ENCODE measurements around the gene ARHGAP31.

DNA sequence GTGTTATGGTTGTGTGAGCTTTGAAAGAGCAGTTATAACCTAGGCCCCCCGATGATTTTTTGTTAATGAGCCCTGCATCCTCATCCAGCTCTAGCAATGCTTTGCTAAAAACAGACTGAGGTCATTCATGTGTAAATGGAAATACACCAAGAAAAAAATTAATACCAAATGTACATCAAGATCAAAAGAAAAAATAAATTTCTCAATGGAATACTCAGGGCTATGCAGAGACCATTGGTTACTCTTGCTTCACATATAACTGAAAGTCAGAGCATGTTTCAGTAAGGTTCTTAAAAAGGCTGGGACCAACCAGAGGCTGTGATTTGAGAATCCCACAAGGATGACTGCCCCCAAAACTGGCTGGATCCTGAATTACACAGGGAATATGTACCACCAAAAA lies 48.0 kb downstream of the ARHGAP31 start:
- TF ChIP-seq, protein P1, sequence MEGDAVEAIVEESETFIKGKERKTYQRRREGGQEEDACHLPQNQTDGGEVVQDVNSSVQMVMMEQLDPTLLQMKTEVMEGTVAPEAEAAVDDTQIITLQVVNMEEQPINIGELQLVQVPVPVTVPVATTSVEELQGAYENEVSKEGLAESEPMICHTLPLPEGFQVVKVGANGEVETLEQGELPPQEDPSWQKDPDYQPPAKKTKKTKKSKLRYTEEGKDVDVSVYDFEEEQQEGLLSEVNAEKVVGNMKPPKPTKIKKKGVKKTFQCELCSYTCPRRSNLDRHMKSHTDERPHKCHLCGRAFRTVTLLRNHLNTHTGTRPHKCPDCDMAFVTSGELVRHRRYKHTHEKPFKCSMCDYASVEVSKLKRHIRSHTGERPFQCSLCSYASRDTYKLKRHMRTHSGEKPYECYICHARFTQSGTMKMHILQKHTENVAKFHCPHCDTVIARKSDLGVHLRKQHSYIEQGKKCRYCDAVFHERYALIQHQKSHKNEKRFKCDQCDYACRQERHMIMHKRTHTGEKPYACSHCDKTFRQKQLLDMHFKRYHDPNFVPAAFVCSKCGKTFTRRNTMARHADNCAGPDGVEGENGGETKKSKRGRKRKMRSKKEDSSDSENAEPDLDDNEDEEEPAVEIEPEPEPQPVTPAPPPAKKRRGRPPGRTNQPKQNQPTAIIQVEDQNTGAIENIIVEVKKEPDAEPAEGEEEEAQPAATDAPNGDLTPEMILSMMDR (IDR thresholded peaks at IDR 0.05), result no peak
- no peak for TF ChIP-seq POLR2A (IDR thresholded peaks at IDR 0.05)
- TF ChIP-seq POLR2AphosphoS5 (IDR thresholded peaks at IDR 0.05), result no peak
- no peak for TF ChIP-seq EP300 (IDR thresholded peaks at IDR 0.05)
